ENCODE results near the gene THRAP3.
"Not testable (repeated sequence)": the region's sequence is repeated elsewhere in the genome, so short reads cannot be mapped to it uniquely, and the experiment has no call there.

THRAP3 gene

DNA sequence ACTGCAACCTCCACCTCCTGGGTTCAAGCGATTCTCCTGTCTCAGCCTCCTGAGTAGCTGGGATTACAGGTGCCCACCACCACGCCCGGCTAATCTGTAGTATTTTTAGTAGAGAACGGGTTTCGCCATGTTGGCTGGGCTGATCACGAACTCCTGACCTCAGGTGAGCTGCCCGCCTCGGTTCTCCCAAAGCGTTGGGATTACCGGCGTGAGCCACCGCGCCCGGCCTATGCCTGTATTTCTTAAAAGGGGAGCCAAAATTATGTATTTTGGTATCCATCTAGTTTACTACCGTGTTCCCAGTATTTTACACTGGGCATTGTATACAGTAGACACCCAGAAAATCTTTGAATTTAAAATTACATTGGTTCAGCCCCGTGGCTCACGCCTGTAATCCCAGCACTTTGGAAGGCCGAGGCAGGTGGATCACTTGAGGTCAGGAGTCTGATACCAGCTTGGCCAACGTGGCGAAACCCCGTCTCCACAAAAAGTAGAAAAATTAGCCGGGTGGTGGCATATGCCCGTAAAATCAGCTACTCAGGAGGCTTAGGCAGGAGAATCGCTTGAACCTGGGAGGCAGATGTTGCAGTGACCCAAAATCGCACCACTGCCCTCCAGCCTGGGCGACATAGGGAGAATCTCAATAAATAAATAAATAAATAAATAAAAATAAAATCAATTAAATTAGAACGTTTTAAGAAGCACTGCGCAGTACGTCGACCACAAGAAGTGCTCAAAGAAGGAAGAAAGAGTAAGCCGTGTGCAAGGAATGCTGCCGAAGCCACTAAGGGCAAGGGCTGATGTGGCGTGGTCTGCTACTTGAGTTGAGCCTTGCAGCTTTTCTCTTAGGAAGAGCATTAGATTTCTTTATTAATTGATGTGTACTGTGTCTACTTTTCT is 1.5 kb upstream of the THRAP3 start:
- Mint-ChIP-seq H3K9me3 (no peaks in the 10 kb centered on the region), H3K4me1 (ENCODE audit: low read depth) (peaks cover 34% of the 10 kb centered on the region), H3K36me3 (ENCODE audit: low read depth) (peaks cover 36% of the 10 kb centered on the region), H3K4me3 (peak overlapping the region; percentile 98), H3K27ac (peak overlapping the region; percentile 99), H3K27me3 (no peaks in the 10 kb centered on the region)
- intact Hi-C loops (cut with micrococcal nuclease) = loop anchor here (1.0 to 5.0 kb wide), 2 partner anchors 19 to 35 kb away; no protein-coding TSS in a partner anchor

DNA sequence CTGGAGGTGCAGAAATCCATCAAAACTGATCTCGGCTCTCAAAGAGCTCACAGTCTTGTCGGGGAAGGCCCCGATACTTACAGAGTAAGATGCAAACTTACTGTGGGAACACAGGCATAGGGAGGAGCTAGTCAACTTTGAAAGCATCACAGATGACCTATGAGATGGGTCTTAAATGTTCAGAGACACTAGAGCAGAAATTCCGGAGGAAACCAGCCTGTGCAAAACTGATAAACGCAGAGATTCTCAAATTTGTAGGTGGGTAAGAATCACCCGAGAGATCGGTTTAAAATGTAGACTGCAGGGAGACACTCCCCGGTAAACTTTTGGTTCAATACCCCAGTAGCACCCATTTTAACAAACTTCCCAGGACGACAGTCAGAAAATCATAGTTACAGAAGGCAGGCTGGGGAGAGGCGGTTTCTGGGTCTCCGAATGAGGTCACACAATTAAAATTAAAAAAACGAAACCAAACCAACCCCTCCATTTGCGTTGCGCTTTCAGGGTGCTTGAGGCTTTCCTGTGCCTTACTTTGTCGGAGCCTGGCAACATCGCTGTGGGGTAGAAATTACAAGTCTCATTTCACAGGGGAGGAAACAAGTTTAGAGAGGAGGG is 755 bp upstream of the THRAP3 start:
- peaks cover 44% of the 10 kb centered on the region for H3K36me3 Mint-ChIP-seq (ENCODE audit: low read depth)
- intact Hi-C loops (cut with micrococcal nuclease) = loop anchor here (1.0 to 5.0 kb wide), 2 partner anchors 20 to 36 kb away; no protein-coding TSS in a partner anchor
- peak overlapping the region; percentile 99 for H3K27ac Mint-ChIP-seq
- H3K27me3 Mint-ChIP-seq = no peaks in the 10 kb centered on the region
- peak overlapping the region; percentile 98 for H3K4me3 Mint-ChIP-seq
- no peaks in the 10 kb centered on the region for H3K9me3 Mint-ChIP-seq
- H3K4me1 Mint-ChIP-seq (ENCODE audit: low read depth) = peaks cover 34% of the 10 kb centered on the region

DNA sequence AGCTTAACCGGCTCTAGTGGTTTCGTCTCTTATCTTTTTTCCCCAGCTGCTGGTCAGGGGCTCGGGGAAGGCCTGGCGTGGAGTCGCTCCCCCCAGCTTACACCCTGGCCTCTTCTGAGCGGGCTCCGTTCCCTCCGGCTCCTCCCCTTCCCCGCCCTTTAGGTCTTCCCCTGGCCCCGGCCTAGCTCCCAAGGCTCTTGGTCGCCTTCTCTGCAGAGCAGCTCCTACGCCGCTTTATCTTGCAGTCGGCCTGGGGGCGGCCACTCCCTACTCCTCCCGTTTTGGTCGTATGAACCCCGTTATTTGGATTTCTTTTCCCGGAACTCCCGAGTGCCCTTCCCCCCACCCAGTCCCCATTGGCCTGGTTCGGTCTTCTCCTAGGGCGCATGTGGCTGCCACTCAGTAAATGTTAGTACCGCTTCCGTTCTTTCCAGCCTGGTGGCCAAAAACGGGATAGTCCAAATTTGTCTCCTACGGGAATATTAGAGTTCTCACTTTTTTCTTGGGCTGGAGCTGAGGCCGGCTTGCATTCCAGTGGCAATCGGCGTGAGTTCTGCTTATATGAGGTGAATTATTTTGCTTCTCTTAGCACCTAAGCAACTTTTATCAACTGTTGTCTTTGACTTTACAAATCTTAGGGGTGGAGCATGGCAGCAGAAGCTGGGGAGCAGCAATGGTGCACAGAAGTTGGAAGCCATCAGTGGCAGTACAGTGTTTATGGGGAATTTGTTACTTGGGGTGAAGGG is 467 bp downstream of the THRAP3 start:
- H3K36me3 Mint-ChIP-seq (ENCODE audit: low read depth) = peaks cover 56% of the 10 kb centered on the region
- H3K27ac Mint-ChIP-seq = peak overlapping the region; percentile 99
- H3K4me3 Mint-ChIP-seq = peak overlapping the region; percentile 98
- no peaks in the 10 kb centered on the region for H3K9me3 Mint-ChIP-seq
- H3K4me1 Mint-ChIP-seq (ENCODE audit: low read depth) = peaks cover 34% of the 10 kb centered on the region
- intact Hi-C loops (cut with micrococcal nuclease) = loop anchor here (1.0 to 5.0 kb wide), 2 partner anchors 37 to 75 kb away; partner anchors contain the start of gene TRAPPC3
- no peaks in the 10 kb centered on the region for H3K27me3 Mint-ChIP-seq

DNA sequence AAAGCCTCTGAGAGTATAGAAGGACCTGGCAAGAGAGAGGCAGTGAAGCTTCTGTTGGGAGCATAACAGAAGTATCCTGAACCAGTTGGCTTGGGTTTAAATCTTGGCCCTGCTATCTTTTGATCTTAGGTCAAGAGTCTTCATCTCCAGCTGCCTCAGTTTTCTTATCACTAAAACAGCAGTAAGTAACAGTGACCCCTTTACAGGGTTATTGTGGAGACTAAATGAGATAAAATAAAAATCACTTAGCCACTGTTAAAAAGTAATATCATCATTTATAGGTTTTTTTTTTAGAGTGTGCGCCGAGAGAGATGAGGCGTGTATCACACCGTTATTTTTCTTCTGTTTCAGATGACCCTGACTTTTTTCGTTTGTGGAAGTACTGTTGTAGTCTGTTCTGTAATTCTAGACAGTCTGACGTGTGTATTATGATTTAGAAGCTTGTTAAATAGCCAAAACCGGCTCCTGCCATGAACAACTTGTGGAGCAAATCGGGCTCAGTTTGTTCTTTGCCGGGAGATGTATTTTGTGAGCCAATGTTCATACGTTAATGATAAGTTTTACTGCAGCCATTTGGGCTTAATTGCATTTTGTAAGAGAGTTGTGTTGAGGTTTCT is 1.1 kb downstream of the THRAP3 start:
- intact Hi-C loops (cut with micrococcal nuclease) = no loop called here
- H3K4me3 Mint-ChIP-seq = peak overlapping the region; percentile 98
- H3K4me1 Mint-ChIP-seq (ENCODE audit: low read depth) = peaks cover 34% of the 10 kb centered on the region
- peak overlapping the region; percentile 99 for H3K27ac Mint-ChIP-seq
- no peaks in the 10 kb centered on the region for H3K9me3 Mint-ChIP-seq
- no peaks in the 10 kb centered on the region for H3K27me3 Mint-ChIP-seq
- H3K36me3 Mint-ChIP-seq (ENCODE audit: low read depth) = peaks cover 63% of the 10 kb centered on the region

DNA sequence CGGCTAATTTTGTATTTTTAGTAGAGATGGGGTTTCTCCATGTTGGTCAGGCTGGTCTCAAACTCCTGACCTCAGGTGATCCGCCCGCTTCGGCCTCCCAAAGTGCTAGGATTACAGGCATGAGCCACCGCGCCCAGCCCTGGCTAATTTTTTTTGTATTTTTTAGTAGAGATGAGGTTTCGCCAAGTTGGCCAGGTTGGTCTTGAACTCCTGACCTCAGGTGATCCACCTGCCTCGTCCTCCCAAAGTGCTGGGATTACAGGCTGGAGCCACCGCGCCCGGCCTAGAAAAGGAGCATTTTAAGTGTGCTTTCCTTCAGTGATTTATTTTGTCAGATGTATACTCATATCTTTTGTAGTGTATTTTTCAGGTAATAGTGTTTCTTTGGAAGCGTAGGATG is 6.0 kb downstream of the THRAP3 start:
- intact Hi-C loops (cut with micrococcal nuclease) = not testable (repeated sequence)

DNA sequence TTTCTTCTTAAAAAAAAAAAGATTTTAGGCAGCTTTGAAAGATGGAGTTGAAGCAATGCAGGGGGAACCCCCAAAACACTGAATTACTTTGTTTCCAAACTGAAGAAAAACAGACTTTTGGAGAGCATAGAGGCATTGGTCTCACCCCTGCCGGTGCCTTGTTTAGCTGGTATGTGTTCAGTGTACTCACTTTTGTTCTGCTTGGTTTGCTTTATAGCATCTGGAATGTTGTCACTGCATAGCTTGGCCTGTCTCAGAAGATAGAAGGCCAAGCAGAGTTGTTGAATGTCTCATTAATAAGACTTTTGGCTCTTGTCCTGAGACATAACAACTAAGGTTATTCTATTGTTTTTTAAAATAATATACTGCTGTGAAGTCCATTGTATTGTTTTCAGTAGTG is 6.9 kb downstream of the THRAP3 start:
- Mint-ChIP-seq H3K36me3 (ENCODE audit: low read depth) (peaks cover 88% of the 10 kb centered on the region), H3K27ac (no peak overlapping the region), H3K4me3 (no peak overlapping the region), H3K27me3 (no peaks in the 10 kb centered on the region), H3K9me3 (no peaks in the 10 kb centered on the region), H3K4me1 (ENCODE audit: low read depth) (peaks cover 33% of the 10 kb centered on the region)
- intact Hi-C loops (cut with micrococcal nuclease) = no loop called here

More for the DNA sequence above, 6.0 kb downstream of the THRAP3 start:
- not testable (repeated sequence) for H3K27ac Mint-ChIP-seq, H3K27me3 Mint-ChIP-seq, H3K4me3 Mint-ChIP-seq, H3K9me3 Mint-ChIP-seq
- Mint-ChIP-seq H3K4me1 (ENCODE audit: low read depth) (peaks cover 36% of the 10 kb centered on the region), H3K36me3 (ENCODE audit: low read depth) (peaks cover 92% of the 10 kb centered on the region)

DNA sequence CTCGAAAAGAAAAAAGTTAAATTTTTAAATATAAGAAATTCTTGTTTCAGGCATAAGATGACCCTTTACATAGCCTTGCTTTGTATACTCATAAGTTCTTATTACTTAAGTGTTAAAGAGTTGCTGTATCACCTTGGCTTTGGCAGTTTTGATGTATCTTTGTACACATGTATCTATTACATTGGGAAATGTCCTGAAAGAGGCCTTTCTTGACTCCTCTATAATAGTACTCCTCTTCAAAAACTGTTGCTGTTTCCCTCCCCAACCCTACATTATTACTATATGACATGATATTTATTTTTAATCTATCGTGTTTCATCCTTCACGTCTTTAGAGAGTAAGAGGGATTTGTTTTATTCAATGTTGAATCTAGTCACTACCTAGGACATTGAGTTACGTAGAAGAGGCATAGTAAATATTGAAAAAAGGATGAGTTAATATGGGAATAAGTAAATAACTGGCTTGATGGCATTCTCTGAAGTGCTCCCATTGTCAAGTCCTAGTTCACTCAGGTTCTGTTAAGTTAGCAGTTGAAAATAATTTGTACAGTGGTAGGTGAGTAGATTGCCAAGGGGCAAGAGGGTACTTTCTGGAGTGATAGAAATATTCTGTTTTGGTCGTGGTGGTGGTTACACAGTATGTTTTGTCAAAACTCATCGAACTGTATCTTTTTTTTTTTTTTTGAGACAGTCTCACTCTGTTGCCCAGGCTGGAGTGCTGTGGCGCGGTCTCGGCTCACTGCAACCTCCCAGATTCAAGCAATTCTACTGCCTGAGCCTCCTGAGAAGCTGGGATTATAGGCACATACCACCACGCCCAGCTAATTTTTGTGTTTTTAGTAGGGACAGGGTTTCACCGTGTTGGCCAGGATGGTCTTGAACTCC is 8.2 kb downstream of the THRAP3 start:
- Mint-ChIP-seq H3K27ac (no peak overlapping the region), H3K27me3 (no peaks in the 10 kb centered on the region), H3K9me3 (no peaks in the 10 kb centered on the region), H3K4me1 (ENCODE audit: low read depth) (peaks cover 30% of the 10 kb centered on the region), H3K36me3 (ENCODE audit: low read depth) (peaks cover 88% of the 10 kb centered on the region), H3K4me3 (no peak overlapping the region)
- intact Hi-C loops (cut with micrococcal nuclease) = no loop called here

DNA sequence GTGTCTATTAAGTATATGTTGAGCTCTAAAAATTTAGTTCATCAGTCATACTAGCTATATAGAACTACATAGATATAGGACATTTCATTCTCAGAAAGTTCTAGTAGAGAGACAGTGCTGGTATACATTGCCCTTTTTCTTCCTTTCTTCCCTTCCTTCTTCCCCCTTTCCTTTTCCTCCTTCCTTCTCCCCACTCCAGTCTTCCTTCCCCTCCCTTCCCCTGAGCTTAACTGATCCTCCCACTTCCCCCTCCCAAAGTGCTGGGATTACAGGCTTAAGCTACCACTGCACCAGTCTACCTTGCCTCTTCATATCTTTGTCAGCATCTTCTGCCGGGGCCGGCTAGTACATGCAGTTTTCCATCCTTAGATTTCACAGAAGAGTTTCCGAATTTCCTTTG is 12.1 kb downstream of the THRAP3 start:
- intact Hi-C loops (cut with micrococcal nuclease) = no loop called here
- no peaks in the 10 kb centered on the region for H3K9me3 Mint-ChIP-seq
- peaks cover 33% of the 10 kb centered on the region for H3K4me1 Mint-ChIP-seq (ENCODE audit: low read depth)
- no peak overlapping the region for H3K27ac Mint-ChIP-seq
- no peak overlapping the region for H3K4me3 Mint-ChIP-seq
- H3K36me3 Mint-ChIP-seq (ENCODE audit: low read depth) = peaks cover 78% of the 10 kb centered on the region
- H3K27me3 Mint-ChIP-seq = no peaks in the 10 kb centered on the region

DNA sequence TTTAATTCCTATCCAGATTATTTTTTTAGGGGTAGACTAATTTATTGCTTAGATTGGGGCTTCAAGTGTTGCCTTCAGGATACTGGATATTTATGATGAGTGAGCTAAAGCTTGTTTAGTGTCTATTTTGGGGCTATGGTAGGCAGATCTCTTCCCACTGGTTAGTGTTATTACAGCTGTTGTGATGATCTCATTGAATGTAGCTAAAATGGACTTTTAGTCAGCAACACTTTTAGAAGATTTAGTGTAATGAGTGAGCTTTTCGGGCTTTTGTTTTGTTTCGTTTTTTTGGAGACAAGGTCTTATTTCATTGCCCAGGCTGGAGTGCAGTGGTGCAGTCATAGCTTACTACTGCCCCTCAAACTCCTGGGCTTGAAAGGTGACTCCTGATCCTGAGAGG is 14.2 kb downstream of the THRAP3 start:
- Mint-ChIP-seq H3K9me3 (no peaks in the 10 kb centered on the region), H3K4me3 (no peak overlapping the region), H3K27me3 (no peaks in the 10 kb centered on the region), H3K27ac (peak overlapping the region; percentile 22), H3K36me3 (ENCODE audit: low read depth) (peaks cover 77% of the 10 kb centered on the region), H3K4me1 (ENCODE audit: low read depth) (peaks cover 33% of the 10 kb centered on the region)
- intact Hi-C loops (cut with micrococcal nuclease) = no loop called here

DNA sequence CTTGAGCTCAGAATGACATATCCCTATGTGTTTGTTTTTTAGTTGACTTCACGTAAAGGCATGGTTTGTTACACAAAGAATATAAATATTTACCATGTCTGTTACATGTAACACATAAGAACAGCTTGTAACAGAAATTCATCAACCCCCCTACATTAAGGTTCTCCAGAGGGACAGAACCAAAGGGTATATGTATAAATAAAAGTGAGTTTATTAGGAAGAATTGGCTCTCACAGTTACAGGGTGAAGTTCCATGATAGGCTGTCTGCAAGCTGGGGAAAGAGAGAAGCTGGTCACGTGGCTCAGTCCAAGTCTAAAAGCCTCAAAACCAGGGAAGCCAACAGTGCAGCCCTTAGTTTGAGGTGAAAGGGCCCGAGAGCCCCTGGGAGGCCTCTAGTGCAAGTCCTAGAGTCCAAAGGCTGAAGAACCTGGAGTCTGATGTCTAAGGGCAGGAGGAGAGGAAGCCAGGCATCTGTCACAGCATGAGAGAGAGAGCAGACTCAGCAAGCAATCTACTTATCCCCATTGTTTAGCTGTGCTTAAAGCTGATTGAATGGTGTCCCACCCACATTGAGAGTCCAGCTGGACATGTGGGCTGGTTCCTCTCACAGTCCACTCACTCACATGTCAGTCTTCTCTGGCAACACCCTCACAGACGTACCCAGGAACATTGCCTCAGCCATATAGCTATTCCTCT is 15.8 kb downstream of the THRAP3 start:
- Mint-ChIP-seq H3K27ac (peak overlapping the region; percentile 60), H3K4me1 (ENCODE audit: low read depth) (peaks cover 37% of the 10 kb centered on the region), H3K4me3 (no peak overlapping the region), H3K9me3 (no peaks in the 10 kb centered on the region), H3K27me3 (no peaks in the 10 kb centered on the region), H3K36me3 (ENCODE audit: low read depth) (peaks cover 77% of the 10 kb centered on the region)
- intact Hi-C loops (cut with micrococcal nuclease) = no loop called here

DNA sequence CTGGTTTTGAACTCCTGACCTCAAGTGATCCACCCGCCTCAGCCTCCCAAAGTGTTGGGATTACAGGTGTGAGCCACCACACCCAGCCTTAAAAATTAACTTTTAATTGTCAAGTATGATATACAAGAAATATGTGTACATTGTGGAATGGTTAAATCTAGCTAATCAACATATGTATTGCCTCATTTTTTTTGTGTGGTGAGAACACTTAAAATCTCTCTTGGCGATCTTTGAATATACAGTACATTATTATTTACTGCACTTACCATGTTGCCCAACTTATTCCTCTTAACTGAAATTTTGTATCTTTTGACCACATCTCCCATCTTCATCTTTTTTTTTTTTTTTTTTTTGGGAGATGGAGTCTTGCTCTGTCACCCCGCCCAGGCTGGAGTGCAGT is 23.3 kb downstream of the THRAP3 start:
- intact Hi-C loops (cut with micrococcal nuclease) = no loop called here
- Mint-ChIP-seq H3K4me1 (ENCODE audit: low read depth) (peaks cover 47% of the 10 kb centered on the region), H3K27ac (peak overlapping the region; percentile 64), H3K36me3 (ENCODE audit: low read depth) (peaks cover 66% of the 10 kb centered on the region), H3K9me3 (no peaks in the 10 kb centered on the region), H3K27me3 (no peaks in the 10 kb centered on the region), H3K4me3 (no peak overlapping the region)

DNA sequence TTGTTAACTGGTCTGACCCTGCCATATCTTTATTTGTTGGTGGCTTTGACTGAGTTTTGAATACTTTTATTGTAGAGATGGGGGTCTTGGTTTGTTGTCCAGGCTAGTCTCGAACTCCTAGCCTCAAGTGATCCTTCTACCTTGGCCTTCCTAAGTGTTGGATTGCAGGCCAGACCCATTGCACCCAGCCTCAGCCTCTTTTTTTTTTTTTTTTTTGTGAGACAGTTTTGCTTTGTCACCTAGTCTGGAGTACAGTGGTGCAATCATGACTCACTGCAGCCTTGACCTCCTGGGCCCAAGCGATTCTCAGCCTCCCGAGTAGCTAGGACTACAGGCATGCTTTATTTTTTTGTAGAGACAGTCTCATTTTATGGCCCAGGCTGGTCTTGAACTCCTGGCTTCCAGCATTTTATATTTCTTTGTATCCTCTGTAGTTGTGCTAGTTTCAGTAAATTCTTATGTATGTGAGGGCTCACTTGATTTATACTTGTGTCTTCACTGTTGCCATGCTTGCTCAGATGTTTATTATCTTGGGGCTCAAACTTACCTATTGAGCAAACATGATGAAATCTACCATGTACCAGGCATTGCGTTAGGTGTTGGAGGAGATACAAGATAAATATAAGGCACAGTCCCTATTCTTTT is 24.1 kb downstream of the THRAP3 start:
- Mint-ChIP-seq H3K4me3 (no peak overlapping the region), H3K27ac (peak overlapping the region; percentile 64), H3K4me1 (ENCODE audit: low read depth) (peaks cover 47% of the 10 kb centered on the region), H3K36me3 (ENCODE audit: low read depth) (peaks cover 61% of the 10 kb centered on the region), H3K27me3 (no peaks in the 10 kb centered on the region), H3K9me3 (no peaks in the 10 kb centered on the region)
- intact Hi-C loops (cut with micrococcal nuclease) = no loop called here

Data from dendritic cell treated with granulocyte-macrophage colony-stimulating factor and Interleukin-4, amounts not matched to agents 40 ng/mL and 50 ng/mL, for 4 days (primary cell).